ENCODE results near the gene ZDHHC18.
"Not testable (repeated sequence)": the region's sequence is repeated elsewhere in the genome, so short reads cannot be mapped to it uniquely, and the experiment has no call there.

Gene ZDHHC18

GRCh38 chr1:26832249-26832960 is 5.9 kb downstream of the ZDHHC18 start:
- CTCF ChIA-PET: interaction anchor here (1.0 to 1.6 kb wide), 4 partner anchors 22 to 234 kb away, joined by 3 to 7 read pairs (median 4); no protein-coding TSS in a partner anchor
- TF ChIP-seq CTCF (IDR thresholded peaks at IDR 0.05; ENCODE audit: insufficient read depth, low read length, missing control alignments): no peak
- H3K4me3 ChIP-seq (ENCODE audit: low read depth, low read length): no peak overlapping the region
- POLR2A ChIA-PET: no interaction called here
- DNase-seq (ENCODE audit: low read depth, low spot score): no peak

GRCh38 chr1:26833432-26834405 is 7.2 kb downstream of the ZDHHC18 start:
- no peak for TF ChIP-seq CTCF (IDR thresholded peaks at IDR 0.05; ENCODE audit: insufficient read depth, low read length, missing control alignments)
- ChIA-PET CTCF (interaction anchor here (1.2 to 1.9 kb wide), 4 partner anchors 8 to 236 kb away, joined by 3 to 10 read pairs (median 4); partner anchors contain the start of gene ZDHHC18), POLR2A (no interaction called here)
- no peak for DNase-seq (ENCODE audit: low read depth, low spot score)
- no peak overlapping the region for H3K4me3 ChIP-seq (ENCODE audit: low read depth, low read length)

- DNase-seq (ENCODE audit: low read depth, low spot score); POLR2A ChIA-PET; H3K4me3 ChIP-seq (ENCODE audit: low read depth, low read length): not testable (repeated sequence)
- CTCF ChIA-PET: interaction anchor here (0.8 to 1.2 kb wide), 2 partner anchors 10 to 41 kb away, joined by 3 read pairs; no protein-coding TSS in a partner anchor
Measured at GRCh38 chr1:26837665-26838064, 11.2 kb downstream of the ZDHHC18 start.

GRCh38 chr1:26838474-26839338 is 12.2 kb downstream of the ZDHHC18 start:
- ChIA-PET CTCF (interaction anchor here (0.8 to 1.5 kb wide), 4 partner anchors 29 to 244 kb away, joined by 3 read pairs; no protein-coding TSS in a partner anchor), POLR2A (no interaction called here)
- DNase-seq (ENCODE audit: low read depth, low spot score): no peak
- TF ChIP-seq CTCF (IDR thresholded peaks at IDR 0.05; ENCODE audit: insufficient read depth, low read length, missing control alignments): no peak
- H3K4me3 ChIP-seq (ENCODE audit: low read depth, low read length): no peak overlapping the region

- H3K4me3 ChIP-seq (ENCODE audit: low read depth, low read length): no peak overlapping the region
Measured at GRCh38 chr1:26839339-26839722, 12.8 kb downstream of the ZDHHC18 start.

More at GRCh38 chr1:26839339-26839722, 12.8 kb downstream of the ZDHHC18 start:
- TF ChIP-seq CTCF (IDR thresholded peaks at IDR 0.05; ENCODE audit: insufficient read depth, low read length, missing control alignments): no peak
- ChIA-PET CTCF (interaction anchor here (1.1 to 1.5 kb wide), 2 partner anchors 29 to 42 kb away, joined by 3 read pairs; no protein-coding TSS in a partner anchor), POLR2A (no interaction called here)
- no peak for DNase-seq (ENCODE audit: low read depth, low spot score)

All from AG04449 (cell line).